Measurements from ENCODE around the gene KCNQ1OT1. TPM values are rescaled to one million over a fixed set of nuclear protein-coding genes. Genes with fewer than 3 reads are reported as not detected.

The KCNQ1OT1 gene
- total RNA-seq, 1 experiment from 2014 or later = 1.2 TPM

GRCh38 chr11:2653930-2654739 is 45.7 kb downstream of the KCNQ1OT1 start:
- no peak for DNase-seq
- H2BK20ac ChIP-seq (ENCODE audit: low read depth, low read length, poor library complexity, severe bottlenecking) = no peak overlapping the region
- H3K4me3 Mint-ChIP-seq = no peak overlapping the region
- no peak overlapping the region for H3K27ac ChIP-seq (ENCODE audit: insufficient read length, low read depth, low read length)
- H2AFZ ChIP-seq (ENCODE audit: low read length) = no peak overlapping the region
- H2BK120ac ChIP-seq (ENCODE audit: low read depth, low read length, poor library complexity, severe bottlenecking) = no peak overlapping the region
- H3K27me3 Mint-ChIP-seq (ENCODE audit: low read depth) = peaks cover 93% of the 10 kb centered on the region
- H2BK12ac ChIP-seq (ENCODE audit: insufficient read length, low read depth, low read length) = no peak overlapping the region
- H3K9ac ChIP-seq (ENCODE audit: extremely low read depth, insufficient read length, low read length) = no peak overlapping the region
- no peak overlapping the region for H4K91ac ChIP-seq (ENCODE audit: insufficient read length, low read depth, low read length)
- H4K5ac ChIP-seq (ENCODE audit: insufficient read length, low read depth, low read length) = no peak overlapping the region
- peaks cover 89 to 98% of the 10 kb centered on the region in 2 experiments for H3K9me3 Mint-ChIP-seq
- H2AK5ac ChIP-seq (ENCODE audit: insufficient read length, low read length) = no peak overlapping the region
- peaks cover 10% of the 10 kb centered on the region; the same call in 1 of the 2 replicates for H3K27me3 ChIP-seq (ENCODE audit: insufficient read depth, low read length)
- TF ChIP-seq, protein P1, sequence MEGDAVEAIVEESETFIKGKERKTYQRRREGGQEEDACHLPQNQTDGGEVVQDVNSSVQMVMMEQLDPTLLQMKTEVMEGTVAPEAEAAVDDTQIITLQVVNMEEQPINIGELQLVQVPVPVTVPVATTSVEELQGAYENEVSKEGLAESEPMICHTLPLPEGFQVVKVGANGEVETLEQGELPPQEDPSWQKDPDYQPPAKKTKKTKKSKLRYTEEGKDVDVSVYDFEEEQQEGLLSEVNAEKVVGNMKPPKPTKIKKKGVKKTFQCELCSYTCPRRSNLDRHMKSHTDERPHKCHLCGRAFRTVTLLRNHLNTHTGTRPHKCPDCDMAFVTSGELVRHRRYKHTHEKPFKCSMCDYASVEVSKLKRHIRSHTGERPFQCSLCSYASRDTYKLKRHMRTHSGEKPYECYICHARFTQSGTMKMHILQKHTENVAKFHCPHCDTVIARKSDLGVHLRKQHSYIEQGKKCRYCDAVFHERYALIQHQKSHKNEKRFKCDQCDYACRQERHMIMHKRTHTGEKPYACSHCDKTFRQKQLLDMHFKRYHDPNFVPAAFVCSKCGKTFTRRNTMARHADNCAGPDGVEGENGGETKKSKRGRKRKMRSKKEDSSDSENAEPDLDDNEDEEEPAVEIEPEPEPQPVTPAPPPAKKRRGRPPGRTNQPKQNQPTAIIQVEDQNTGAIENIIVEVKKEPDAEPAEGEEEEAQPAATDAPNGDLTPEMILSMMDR (conservative IDR thresholded peaks at IDR 0.05) = no peak
- no peaks in the 10 kb centered on the region for H3K23me2 ChIP-seq (ENCODE audit: insufficient read length, low read depth, low read length, poor library complexity, severe bottlenecking)
- peaks cover 41 to 60% (median 47%) of the 10 kb centered on the region in 3 experiments for H3K36me3 Mint-ChIP-seq (ENCODE audit: insufficient read depth in 1 of 3, low read depth in 3 of 3)
- H4K20me1 ChIP-seq (ENCODE audit: control insufficient read depth, insufficient read depth, insufficient read length) = no peaks in the 10 kb centered on the region
- no peak overlapping the region for H3T11ph ChIP-seq (ENCODE audit: low read length)
- no peak overlapping the region for H3K56ac ChIP-seq (ENCODE audit: insufficient read length, low read depth, low read length)
- H3K27ac Mint-ChIP-seq = peak overlapping the region in 1 of 3 experiments; percentile 37; a peak in 1 of 7 replicates
- no peak overlapping the region for H3K18ac ChIP-seq (ENCODE audit: insufficient read length, low read depth, low read length)
- H3K14ac ChIP-seq (ENCODE audit: insufficient read depth, low read length) = no peak overlapping the region
- peaks cover 68% of the 10 kb centered on the region for H3K9me3 ChIP-seq (ENCODE audit: control insufficient read depth, low read depth, low read length)
- no peaks in the 10 kb centered on the region for H3K4me1 ChIP-seq (ENCODE audit: insufficient read depth, low read length)
- no peak overlapping the region for H3K4me2 ChIP-seq (ENCODE audit: insufficient read depth, insufficient read length, low read length)
- no CpG with 5 or more reads among the region's 16 CpGs for WGBS (ENCODE audit: extremely low coverage, insufficient read length, low lambda C conversion rate)
- no peak overlapping the region for H2BK5ac ChIP-seq (ENCODE audit: insufficient read length, low read length)
- no peaks in the 10 kb centered on the region for H3K79me1 ChIP-seq (ENCODE audit: insufficient read depth, low read depth, low read length, poor library complexity, severe bottlenecking)
- H3K4me1 Mint-ChIP-seq = peaks cover 5 to 10% of the 10 kb centered on the region in 2 experiments; a peak in 3 of 4 replicates
- H3K23ac ChIP-seq (ENCODE audit: insufficient read length, low read depth, low read length) = no peak overlapping the region
- H2BK15ac ChIP-seq (ENCODE audit: low read depth, low read length) = no peak overlapping the region
- H3K79me2 ChIP-seq (ENCODE audit: insufficient read depth, low read length) = no peaks in the 10 kb centered on the region
- no peak overlapping the region for H3K4ac ChIP-seq (ENCODE audit: low read depth, low read length)
- H4K8ac ChIP-seq (replicated peaks; ENCODE audit: insufficient read length, low read depth, low read length) = no peak overlapping the region
